ENCODE results near the gene CMAS. TPM values are rescaled to one million over a fixed set of nuclear protein-coding genes. Genes with fewer than 3 reads are reported as not detected.

Gene CMAS
- polyA plus RNA-seq, 1 experiment: 31.7 TPM

- Histone ChIP-seq H3K9me3 (ENCODE audit: control insufficient read depth, insufficient read depth, low read length) (no peaks in the 10 kb centered on the region), H3K4me3 (ENCODE audit: low read depth, low read length) (no peak overlapping the region), H3K27ac (ENCODE audit: low read depth, low read length) (no peak overlapping the region), H3K27me3 (ENCODE audit: control insufficient read depth, insufficient read depth, low read length) (no peaks in the 10 kb centered on the region)
- ChIA-PET CTCF (interaction anchor here (0.7 to 1.5 kb wide), 2 partner anchors 331 to 349 kb away, joined by 3 read pairs; no protein-coding TSS in a partner anchor), POLR2A (no interaction called here)
- no peak for TF ChIP-seq CTCF (IDR thresholded peaks at IDR 0.05; ENCODE audit: low read depth, low read length)
- DNase-seq (ENCODE audit: low read depth, low spot score): no peak
Observed at GRCh38 chr12:22029491-22029890, 16.5 kb upstream of the CMAS start.

GRCh38 chr12:22029991-22030390 lies 16.0 kb upstream of the CMAS start:
- ChIA-PET CTCF (no interaction called here), POLR2A (no interaction called here)
- no peak overlapping the region for H3K4me3 ChIP-seq (ENCODE audit: low read depth, low read length)
- no peak for TF ChIP-seq CTCF (IDR thresholded peaks at IDR 0.05; ENCODE audit: low read depth, low read length)
- DNase-seq (ENCODE audit: low read depth, low spot score): no peak
- H3K27ac ChIP-seq (ENCODE audit: low read depth, low read length): no peak overlapping the region
- no peaks in the 10 kb centered on the region for H3K9me3 ChIP-seq (ENCODE audit: control insufficient read depth, insufficient read depth, low read length)
- H3K27me3 ChIP-seq (ENCODE audit: control insufficient read depth, insufficient read depth, low read length): no peaks in the 10 kb centered on the region

GRCh38 chr12:22032732-22033131 lies 13.3 kb upstream of the CMAS start:
- Histone ChIP-seq H3K4me3 (ENCODE audit: low read depth, low read length) (no peak overlapping the region), H3K9me3 (ENCODE audit: control insufficient read depth, insufficient read depth, low read length) (no peaks in the 10 kb centered on the region), H3K27ac (ENCODE audit: low read depth, low read length) (no peak overlapping the region), H3K27me3 (ENCODE audit: control insufficient read depth, insufficient read depth, low read length) (no peaks in the 10 kb centered on the region)
- no peak for DNase-seq (ENCODE audit: low read depth, low spot score)
- ChIA-PET CTCF (interaction anchor here (1.4 kb wide), 1 partner anchor 43 kb away, joined by 5 read pairs; no protein-coding TSS in a partner anchor), POLR2A (no interaction called here)
- TF ChIP-seq CTCF (IDR thresholded peaks at IDR 0.05; ENCODE audit: low read depth, low read length): no peak

GRCh38 chr12:22034709-22035506 lies 11.1 kb upstream of the CMAS start:
- POLR2A ChIA-PET: no interaction called here
- no peak for DNase-seq (ENCODE audit: low read depth, low spot score)
- CTCF ChIA-PET: interaction anchor here (0.8 to 1.1 kb wide), 5 partner anchors 17 to 424 kb away, joined by 3 to 4 read pairs (median 4); no protein-coding TSS in a partner anchor

More at GRCh38 chr12:22034709-22035506, 11.1 kb upstream of the CMAS start:
- H3K27ac ChIP-seq (ENCODE audit: low read depth, low read length): no peak overlapping the region
- no peak for TF ChIP-seq CTCF (IDR thresholded peaks at IDR 0.05; ENCODE audit: low read depth, low read length)
- H3K4me3 ChIP-seq (ENCODE audit: low read depth, low read length): no peak overlapping the region
- no peaks in the 10 kb centered on the region; the same call in 1 of the 2 replicates for H3K9me3 ChIP-seq (ENCODE audit: control insufficient read depth, insufficient read depth, low read length)
- no peaks in the 10 kb centered on the region for H3K27me3 ChIP-seq (ENCODE audit: control insufficient read depth, insufficient read depth, low read length)

Data from AG04450 (cell line).